ENCODE data around the gene BRME1.

DNA sequence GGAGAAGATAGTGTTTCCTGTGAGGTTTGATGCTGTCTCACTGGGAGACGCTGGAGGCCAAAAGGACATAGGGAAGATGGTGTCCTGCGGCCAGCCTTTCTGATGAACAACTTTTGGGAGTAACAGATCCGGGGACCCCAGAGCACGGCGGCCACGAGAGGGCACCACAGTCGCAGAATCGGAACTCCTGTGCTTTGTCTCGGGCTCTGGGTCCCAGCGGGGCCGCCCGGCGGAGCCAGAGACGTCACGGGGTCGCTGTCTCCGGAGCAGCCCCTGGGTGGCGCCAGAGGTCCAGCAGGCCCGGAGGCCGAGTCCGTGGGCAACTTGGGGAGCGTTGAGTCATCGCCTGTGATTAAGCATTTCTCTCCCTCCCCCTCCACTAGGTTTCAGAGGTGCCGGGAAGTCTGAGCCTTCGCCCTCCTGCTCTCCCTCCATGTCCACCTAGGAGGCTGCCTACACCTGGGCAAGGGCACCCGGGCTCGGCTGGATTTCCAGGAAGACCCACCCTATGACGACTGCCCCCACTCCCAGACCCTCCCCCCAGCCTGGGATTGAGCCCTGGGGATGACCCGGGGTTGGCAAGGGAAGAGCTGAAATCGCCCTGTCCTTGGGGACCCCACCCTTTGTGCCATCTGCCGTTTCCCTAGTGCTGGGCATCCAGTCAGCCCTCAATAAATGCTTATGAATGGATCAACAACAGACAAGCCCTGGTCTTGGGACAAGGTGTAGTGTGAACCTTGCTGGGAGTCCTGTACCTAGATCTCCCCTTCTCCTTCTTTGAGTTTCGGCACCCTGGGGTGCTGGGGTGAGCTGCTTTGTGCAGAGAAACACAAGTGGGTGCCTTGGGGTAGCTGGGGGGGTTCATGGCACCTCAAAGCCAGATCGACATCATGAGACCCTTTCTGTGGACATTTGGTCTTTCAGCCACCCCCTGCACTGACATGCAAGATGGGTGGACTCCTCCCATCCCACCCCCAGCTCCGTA lies 25.6 kb downstream of the BRME1 start:
- TF ChIP-seq POLR2A (IDR thresholded peaks at IDR 0.05) = no peak
- TF ChIP-seq, protein P1, sequence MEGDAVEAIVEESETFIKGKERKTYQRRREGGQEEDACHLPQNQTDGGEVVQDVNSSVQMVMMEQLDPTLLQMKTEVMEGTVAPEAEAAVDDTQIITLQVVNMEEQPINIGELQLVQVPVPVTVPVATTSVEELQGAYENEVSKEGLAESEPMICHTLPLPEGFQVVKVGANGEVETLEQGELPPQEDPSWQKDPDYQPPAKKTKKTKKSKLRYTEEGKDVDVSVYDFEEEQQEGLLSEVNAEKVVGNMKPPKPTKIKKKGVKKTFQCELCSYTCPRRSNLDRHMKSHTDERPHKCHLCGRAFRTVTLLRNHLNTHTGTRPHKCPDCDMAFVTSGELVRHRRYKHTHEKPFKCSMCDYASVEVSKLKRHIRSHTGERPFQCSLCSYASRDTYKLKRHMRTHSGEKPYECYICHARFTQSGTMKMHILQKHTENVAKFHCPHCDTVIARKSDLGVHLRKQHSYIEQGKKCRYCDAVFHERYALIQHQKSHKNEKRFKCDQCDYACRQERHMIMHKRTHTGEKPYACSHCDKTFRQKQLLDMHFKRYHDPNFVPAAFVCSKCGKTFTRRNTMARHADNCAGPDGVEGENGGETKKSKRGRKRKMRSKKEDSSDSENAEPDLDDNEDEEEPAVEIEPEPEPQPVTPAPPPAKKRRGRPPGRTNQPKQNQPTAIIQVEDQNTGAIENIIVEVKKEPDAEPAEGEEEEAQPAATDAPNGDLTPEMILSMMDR (IDR thresholded peaks at IDR 0.05) = peak in 3 of 4 experiments; percentile 99 to 100 (median 100)
